NOMO-1 (cell line): ENCODE results near the gene PAWR.
"Not testable (repeated sequence)": the region's sequence is repeated elsewhere in the genome, so short reads cannot be mapped to it uniquely, and the experiment has no call there.

ENCODE experiments used
- DNase-seq, 2 experiments: peaks; one replicate each; lab custom pipeline; 2025; ENCODE audit not compliant: unreplicated experiment in 2 of 2; lab: John Stamatoyannopoulos, UW

PAWR gene

GRCh38 chr12:79553863-79554574 lies 136.7 kb downstream of the PAWR start:
- DNase-seq: no peak

GRCh38 chr12:79552192-79552591 lies 138.6 kb downstream of the PAWR start:
- DNase-seq: no peak

- no peak for DNase-seq
Observed at GRCh38 chr12:79549531-79550271, 141.1 kb downstream of the PAWR start.

- DNase-seq: no peak
Observed at GRCh38 chr12:79548610-79548924, 142.2 kb downstream of the PAWR start.

GRCh38 chr12:79547735-79548609 lies 142.8 kb downstream of the PAWR start:
- DNase-seq: no peak

GRCh38 chr12:79547044-79547734 lies 143.6 kb downstream of the PAWR start:
- no peak for DNase-seq

GRCh38 chr12:79546466-79547043 lies 144.2 kb downstream of the PAWR start:
- DNase-seq: no peak

- DNase-seq: not testable (repeated sequence)
Observed at GRCh38 chr12:79544439-79544838, 146.3 kb downstream of the PAWR start.

GRCh38 chr12:79537675-79538074 lies 153.1 kb downstream of the PAWR start:
- DNase-seq: no peak

- no peak for DNase-seq
Observed at GRCh38 chr12:79535751-79536150, 155.0 kb downstream of the PAWR start.
